Measurements from ENCODE around the gene HDAC10.

DNA sequence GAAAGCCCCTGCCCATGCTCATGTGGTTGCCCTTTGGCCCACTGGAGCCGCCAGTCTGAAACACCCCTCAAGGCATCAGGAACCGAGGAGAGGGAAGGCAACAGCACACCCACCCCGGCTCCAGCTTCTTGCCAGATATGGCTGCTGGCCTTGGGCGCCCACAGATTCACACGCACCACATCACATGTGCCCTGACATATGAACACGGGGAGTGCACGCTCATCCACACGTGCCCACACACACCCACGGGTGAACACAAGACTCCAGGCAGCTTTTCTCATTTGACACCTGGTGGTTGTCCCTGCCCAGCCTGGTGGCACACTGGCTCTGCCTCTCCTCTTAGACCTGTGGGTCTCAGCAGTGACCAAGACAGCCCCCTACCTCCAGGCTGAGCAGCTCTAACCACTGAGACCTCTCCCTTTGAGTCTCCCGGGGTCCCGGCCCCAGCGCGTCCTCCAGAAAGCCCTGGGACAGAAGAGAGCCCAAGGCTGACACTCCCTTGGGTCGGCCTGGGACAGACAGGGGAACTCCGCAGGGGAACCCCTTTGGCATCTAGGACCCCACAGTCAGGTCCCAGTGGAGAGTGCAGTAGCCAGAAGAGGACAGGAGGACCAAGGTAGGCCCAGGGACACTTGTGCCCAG lies 13.2 kb upstream of the HDAC10 start:
- TF ChIP-seq, protein P1, sequence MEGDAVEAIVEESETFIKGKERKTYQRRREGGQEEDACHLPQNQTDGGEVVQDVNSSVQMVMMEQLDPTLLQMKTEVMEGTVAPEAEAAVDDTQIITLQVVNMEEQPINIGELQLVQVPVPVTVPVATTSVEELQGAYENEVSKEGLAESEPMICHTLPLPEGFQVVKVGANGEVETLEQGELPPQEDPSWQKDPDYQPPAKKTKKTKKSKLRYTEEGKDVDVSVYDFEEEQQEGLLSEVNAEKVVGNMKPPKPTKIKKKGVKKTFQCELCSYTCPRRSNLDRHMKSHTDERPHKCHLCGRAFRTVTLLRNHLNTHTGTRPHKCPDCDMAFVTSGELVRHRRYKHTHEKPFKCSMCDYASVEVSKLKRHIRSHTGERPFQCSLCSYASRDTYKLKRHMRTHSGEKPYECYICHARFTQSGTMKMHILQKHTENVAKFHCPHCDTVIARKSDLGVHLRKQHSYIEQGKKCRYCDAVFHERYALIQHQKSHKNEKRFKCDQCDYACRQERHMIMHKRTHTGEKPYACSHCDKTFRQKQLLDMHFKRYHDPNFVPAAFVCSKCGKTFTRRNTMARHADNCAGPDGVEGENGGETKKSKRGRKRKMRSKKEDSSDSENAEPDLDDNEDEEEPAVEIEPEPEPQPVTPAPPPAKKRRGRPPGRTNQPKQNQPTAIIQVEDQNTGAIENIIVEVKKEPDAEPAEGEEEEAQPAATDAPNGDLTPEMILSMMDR (IDR thresholded peaks at IDR 0.05) = no peak
- no peak for TF ChIP-seq POLR2A (IDR thresholded peaks at IDR 0.05)
